Central memory CD4-positive, alpha-beta T cell (primary cell): ENCODE measurements around the gene SMIM36.
"Not testable (repeated sequence)": the region's sequence is repeated elsewhere in the genome, so short reads cannot be mapped to it uniquely, and the experiment has no call there.

Experiments
- DNase-seq: peaks from one replicate; pipeline ENCODE4 v3.0.0; 2022

The SMIM36 gene

GRCh38 chr17:55413825-55414489 is 97.3 kb downstream of the SMIM36 start:
- DNase-seq: peak; percentile 26

GRCh38 chr17:55411463-55411855 is 99.8 kb downstream of the SMIM36 start:
- DNase-seq: no peak

DNA sequence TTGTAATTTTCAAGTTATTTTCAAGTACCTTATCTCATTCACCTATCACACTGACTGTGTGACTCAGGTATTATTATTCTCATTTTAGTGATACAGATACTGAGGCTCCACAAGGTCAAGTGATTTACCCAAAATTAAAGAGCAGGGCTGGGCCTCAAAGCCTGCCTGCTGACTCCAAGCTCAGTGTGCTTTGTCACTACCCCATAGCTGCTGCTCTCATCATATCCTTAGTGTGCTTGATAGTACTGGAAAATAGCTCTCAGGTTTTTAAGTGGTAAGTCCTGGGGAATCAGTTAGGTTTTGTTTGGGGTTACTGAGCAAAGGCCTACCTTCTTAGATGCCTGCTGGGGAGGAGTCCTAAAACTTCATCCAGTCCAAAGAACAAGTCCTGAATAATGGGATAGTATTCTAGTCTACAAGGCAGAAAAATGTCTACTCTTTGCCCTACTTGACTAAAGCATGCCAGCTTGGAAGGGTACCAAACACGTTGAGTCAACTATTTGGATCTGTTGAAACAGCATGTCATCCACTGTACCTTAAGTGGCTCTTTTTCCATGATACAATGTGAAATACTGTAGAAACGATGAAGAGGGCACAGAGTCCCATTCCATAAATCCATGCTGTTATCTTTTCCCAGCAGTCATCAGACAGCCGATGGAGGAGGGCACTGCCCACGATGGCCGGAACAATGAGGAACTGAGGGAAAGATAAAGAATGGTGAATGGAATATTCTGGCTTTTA is 100.4 kb downstream of the SMIM36 start:
- DNase-seq: no peak

DNA sequence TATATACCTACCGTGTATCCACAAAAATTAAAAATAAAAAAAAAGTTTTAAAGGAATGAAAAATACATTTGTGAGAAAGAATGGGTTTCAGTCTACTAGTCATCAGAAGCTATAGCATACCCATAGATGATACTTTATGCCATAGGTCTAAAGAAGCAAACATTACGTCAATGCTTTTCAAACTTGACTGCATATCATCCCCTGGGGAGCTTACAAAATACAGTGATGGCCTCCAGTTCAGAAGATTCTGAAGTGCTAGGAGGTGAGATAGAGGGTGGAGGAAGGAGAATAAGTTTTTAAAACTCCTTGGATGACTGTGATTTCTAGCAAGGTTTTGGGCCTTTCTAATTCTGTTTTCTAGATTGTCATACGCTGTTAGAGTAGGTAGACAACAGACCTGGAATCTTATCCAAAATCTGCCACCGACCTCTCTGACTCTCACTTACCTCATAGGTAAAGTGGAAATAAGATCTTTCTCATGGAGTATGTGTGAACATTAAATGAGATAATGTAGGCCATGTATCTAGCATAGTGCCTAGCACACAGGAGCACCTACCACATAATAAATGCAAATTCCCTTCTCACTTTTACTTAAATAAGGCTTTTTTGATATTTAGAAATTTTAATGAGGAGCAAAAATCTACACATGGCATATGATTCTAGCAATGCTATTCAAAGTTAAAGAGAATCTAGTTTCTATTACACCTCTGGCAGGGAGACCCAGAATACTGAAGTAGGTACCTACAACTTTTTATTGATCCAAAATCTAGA is 102.0 kb downstream of the SMIM36 start:
- no peak for DNase-seq

GRCh38 chr17:55407641-55408566 is 103.3 kb downstream of the SMIM36 start:
- DNase-seq: no peak

DNA sequence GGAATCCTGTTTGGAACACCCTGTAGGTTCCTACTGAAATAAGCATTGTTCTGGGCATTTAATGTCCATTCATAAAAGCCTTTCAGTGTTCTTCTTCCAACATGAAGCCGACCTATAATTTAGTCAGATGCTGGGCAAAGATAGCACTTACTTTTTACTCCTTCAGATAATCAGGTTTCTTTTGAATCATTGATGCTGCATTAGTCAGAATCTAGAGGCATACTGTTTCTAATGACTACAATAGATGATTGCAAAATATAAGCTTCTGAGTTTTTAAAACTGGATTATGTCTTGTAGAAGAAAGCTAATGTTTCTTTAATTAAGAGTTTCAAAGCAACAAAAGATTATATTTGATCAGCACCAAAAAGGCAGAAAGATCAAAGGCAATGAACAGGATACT is 105.7 kb downstream of the SMIM36 start:
- DNase-seq: no peak

GRCh38 chr17:55404197-55404596 is 107.1 kb downstream of the SMIM36 start:
- DNase-seq: not testable (repeated sequence)

- no peak for DNase-seq
Measured at GRCh38 chr17:55402374-55402773, 108.9 kb downstream of the SMIM36 start.
